Stimulated activated naive B cell treated with anti-CD40 and anti-IgM and Interleukin-4, amounts not matched to agents 10 μg/mL and 1 μg/mL and 100 μg/mL, for 72 hours (primary cell): ENCODE measurements around the gene GKAP1.
"Not testable (repeated sequence)": the region's sequence is repeated elsewhere in the genome, so short reads cannot be mapped to it uniquely, and the experiment has no call there.

ENCODE experiments used
- ATAC-seq, 2 donors: fragments of 150-1000 bp; cut with Tn5 transposase; replicated peaks; 2 replicates each; pipeline ENCODE4 v1.10.0; 2021; ENCODE audit warnings: moderate library complexity in 1 of 2
- DNase-seq: peaks from one replicate; pipeline ENCODE4 v3.0.0; 2021
- H3K27ac Mint-ChIP-seq: one replicate; pipeline ENCODE4 v1.8.0; 2022; ENCODE audit warnings: mild to moderate bottlenecking, mixed read lengths
- H3K27me3 Mint-ChIP-seq, 2 donors: one replicate each; pipeline ENCODE4 v1.8.0; 2022; ENCODE audit warnings: mixed read lengths in 2 of 2
- H3K36me3 Mint-ChIP-seq, 2 donors: one replicate each; pipeline ENCODE4 v1.8.0; 2022; ENCODE audit warnings: mixed read lengths in 2 of 2, mild to moderate bottlenecking in 1 of 2
- H3K4me1 Mint-ChIP-seq, 2 donors: one replicate each; pipeline ENCODE4 v1.8.0; 2022; ENCODE audit warnings: mixed read lengths in 2 of 2, mild to moderate bottlenecking in 1 of 2
- H3K4me3 Mint-ChIP-seq, 2 donors: one replicate each; pipeline ENCODE4 v1.8.0; 2022; ENCODE audit warnings: mild to moderate bottlenecking in 2 of 2, mixed read lengths in 2 of 2, moderate library complexity in 1 of 2
- H3K9me3 Mint-ChIP-seq, 2 donors: one replicate each; pipeline ENCODE4 v1.8.0; 2022; ENCODE audit warnings: mixed read lengths in 2 of 2, mild to moderate bottlenecking in 1 of 2

GKAP1 gene

DNA sequence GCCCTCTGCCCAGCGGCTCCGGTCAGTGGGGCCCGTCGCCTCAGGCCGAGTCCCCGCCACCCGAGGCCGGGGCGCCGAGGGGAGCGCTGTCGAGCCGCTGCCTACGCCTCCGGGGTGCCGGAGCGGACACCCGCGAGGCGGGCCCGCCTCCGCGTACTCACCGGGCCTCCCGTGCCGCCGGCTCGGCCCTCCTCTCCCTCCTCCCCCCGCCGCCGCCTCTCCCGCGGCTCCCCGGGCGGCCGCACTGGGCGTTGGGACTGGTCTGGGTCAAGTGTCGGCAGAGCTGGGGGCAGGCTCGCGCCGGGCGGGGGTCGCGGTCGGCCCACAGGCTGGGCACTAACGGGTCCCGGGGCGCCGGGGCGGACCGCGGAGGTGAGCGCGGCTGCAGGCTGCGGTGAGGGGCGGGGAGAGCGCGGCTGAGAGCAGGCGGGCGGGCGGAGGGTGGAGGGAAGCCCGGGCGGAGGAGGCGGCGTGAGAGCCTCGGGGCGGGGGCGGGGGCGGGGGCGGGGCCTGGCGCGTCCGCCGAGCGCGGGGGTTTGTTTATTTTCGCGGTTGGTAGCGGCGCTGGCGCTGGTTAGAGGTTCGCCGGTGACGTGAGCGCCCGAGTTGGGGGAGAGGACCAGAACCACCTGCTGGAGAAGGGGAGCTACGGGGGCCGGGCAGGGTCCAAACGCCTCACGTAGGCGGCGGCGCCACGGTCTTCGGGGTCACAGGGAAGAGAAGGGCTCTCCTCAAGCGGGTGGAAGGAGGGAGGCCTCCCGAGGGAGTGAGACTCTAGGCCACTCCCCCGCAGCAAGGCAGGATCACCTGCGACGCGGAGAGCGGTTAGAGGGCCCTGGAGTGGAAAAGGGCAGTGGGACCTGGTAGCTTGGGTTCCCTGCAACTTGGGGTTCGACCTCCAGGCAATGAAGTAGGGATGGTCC, at the start of gene GKAP1:
Gene GKAP1 (minus strand): TSS at position 414 of the 923 bp plus-strand sequence. CDS start 11,252 bp downstream, outside the sequence.
- Mint-ChIP-seq H3K4me1 (peaks cover 6 to 14% of the 10 kb centered on the region in 2 donors), H3K27ac (peak within 1 kb of the TSS; percentile 93), H3K4me3 (peak within 1 kb of the TSS; percentile 84 to 86)
- not testable (repeated sequence) for H3K36me3 Mint-ChIP-seq, H3K9me3 Mint-ChIP-seq, H3K27me3 Mint-ChIP-seq
- peak; percentile 82 to 87 for ATAC-seq
- DNase-seq, result peak; percentile 70

DNA sequence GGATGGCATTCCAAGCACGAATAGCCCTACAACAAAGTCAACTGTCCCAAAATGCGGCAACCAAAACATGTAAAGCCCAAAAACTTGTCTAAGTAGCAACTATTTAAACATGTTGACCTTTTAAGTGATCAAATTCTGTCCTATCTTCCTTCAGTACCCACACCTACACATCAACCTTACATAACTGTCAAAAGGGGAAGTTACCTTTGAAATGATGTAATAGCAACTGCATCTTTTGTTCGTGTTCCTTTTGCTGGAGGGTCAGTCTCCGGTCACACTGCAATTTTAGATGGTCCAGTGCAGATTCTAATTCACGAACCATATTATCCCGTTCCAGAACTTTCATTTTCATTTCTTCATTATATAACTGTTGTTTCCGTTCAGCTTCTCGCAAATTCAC, 32.3 kb upstream of the GKAP1 start:
- not testable (repeated sequence) for H3K4me1 Mint-ChIP-seq, DNase-seq, H3K27me3 Mint-ChIP-seq, H3K27ac Mint-ChIP-seq, H3K4me3 Mint-ChIP-seq, H3K9me3 Mint-ChIP-seq
- peaks cover 3 to 16% of the 10 kb centered on the region in 2 donors for H3K36me3 Mint-ChIP-seq
- ATAC-seq, result peak; percentile 59 to 63

DNA sequence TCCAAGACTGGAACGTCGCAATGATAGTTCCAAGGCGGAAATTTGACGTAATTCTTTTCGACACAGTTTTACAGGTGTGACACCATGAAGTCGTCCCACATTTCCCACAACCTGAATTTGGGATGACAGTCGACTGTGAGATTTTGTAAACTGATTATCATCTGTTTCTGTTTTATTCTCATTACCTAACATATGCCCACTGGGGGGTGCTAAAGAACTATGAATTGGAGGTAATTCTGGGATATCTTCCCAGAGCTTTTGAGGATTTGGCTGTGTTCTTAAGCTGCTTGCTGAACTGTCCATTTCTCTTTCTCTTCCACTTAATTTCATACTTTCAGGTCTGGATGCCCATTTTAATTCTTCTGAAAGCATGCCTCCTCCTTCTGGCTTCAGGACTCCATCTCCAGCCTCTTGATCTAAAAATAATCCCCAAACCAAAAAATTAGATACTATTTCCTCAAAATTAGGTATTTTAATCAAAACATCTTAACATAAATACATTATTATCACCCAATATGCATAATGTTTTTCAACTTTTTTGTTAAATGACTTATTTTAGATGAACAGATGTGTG, 19.6 kb upstream of the GKAP1 start:
- DNase-seq, H3K27me3 Mint-ChIP-seq, H3K36me3 Mint-ChIP-seq, H3K4me1 Mint-ChIP-seq, ATAC-seq, H3K4me3 Mint-ChIP-seq, H3K27ac Mint-ChIP-seq, H3K9me3 Mint-ChIP-seq: not testable (repeated sequence)

DNA sequence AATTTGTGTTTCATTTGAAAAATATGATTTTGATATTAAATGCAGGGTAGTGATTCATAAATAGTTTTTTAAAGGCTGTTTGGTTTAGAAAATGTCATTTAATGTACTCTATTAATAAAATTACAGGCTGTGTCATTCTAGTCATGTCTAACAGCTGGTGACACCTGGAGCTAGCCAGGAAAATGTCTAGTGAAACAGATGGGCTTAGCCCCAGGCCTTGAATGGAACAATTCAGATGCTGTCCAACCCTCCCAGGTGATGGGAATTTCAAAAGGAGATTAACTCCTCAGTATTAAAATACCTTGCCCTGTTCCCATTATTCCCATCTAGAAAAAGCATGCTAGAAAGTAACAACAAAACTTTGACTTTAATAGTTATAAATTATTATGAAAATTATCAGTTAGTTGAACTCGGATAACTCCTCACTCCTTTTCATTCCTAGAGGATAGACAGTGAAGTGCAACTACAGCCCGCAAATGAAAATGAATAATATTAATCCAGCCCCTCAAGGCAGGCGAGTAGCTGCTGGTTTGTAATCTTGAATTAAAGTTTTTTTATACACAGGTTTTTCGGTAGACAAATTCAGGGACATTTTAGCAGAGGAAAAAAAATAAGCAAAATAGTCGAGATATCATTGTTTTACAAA, 13.0 kb upstream of the GKAP1 start:
- not testable (repeated sequence) for DNase-seq, H3K9me3 Mint-ChIP-seq, H3K4me1 Mint-ChIP-seq

DNA sequence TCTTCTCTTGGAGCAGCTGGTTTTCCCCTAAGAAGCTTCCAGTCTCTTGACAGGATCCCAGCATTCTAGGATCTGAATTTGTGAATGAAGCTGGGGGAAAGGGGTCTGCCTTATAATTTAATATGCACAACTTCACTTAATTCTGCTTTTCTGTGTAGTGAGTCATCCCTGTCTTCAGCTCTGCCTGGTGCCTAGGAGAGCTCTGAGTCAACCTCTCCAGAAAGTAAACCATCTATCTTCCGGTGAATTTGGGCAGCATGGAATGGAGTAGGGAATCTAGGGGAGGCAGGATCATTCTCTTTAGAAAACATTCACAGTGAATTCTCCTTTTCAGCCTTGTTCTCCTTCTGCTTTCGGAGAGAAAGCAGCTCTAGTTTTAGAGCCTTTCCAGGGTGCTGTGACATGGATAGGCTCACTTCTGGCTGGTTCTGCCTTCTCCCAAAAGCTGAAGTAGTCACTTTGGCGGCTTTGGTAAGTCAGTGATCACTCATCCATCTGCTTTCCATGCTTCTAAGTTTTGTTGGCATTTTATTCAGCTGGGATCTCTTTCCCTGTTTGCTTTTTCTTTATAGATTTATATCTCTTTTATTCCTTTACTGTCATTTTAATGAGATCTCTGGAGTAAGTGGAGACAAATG, 7.5 kb upstream of the GKAP1 start:
- not testable (repeated sequence) for H3K4me3 Mint-ChIP-seq, H3K27ac Mint-ChIP-seq, DNase-seq, H3K27me3 Mint-ChIP-seq, H3K4me1 Mint-ChIP-seq, ATAC-seq, H3K9me3 Mint-ChIP-seq, H3K36me3 Mint-ChIP-seq

More for the DNA sequence above, 13.0 kb upstream of the GKAP1 start:
- not testable (repeated sequence) for H3K36me3 Mint-ChIP-seq, H3K4me3 Mint-ChIP-seq, ATAC-seq, H3K27ac Mint-ChIP-seq, H3K27me3 Mint-ChIP-seq

DNA sequence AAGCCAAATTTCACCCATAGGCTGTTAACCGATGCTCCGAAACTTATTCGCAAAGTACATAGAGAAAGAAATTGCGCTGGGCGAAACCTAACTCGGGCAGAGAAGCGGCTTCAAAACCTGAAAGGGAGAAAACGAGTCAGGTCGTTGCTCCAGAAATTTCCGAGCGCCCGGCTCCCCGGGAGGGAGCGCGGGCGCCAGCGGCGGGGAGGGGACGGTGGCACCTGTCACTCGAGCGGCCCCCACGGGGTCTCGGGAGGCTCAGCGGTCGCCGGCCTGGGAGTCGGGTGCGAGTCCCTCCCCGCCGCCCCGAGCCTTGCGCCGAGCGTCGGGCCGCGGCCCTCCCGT, 586 bp downstream of the GKAP1 start:
- ATAC-seq (peak in 1 of 2 donors; percentile 2), DNase-seq (peak; percentile 2)
- H3K27me3 Mint-ChIP-seq, H3K9me3 Mint-ChIP-seq, H3K27ac Mint-ChIP-seq, H3K36me3 Mint-ChIP-seq: not testable (repeated sequence)
- H3K4me3 Mint-ChIP-seq, result peak overlapping the region; percentile 83 to 84
- H3K4me1 Mint-ChIP-seq, result peaks cover 6 to 14% of the 10 kb centered on the region in 2 donors

DNA sequence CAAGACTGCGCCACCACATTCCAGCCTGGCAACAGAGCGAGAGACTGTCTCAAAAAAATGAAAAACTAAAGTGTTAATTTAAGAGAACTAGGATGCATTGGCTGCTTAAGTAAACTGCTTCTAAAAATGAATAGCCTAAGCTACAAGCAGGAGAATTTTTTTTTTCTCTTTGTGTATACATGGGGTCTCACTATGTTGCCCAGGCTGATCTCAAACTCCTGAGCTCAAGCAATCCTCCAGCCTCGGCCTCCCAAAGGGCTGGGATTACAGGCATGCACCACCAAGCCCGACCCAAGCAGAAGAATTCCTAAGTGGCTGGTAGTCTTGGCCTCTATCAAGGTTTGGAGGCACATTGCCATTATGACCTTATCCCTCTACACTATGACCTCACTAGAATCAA, 2.4 kb downstream of the GKAP1 start:
- H3K27me3 Mint-ChIP-seq, H3K9me3 Mint-ChIP-seq, ATAC-seq, H3K27ac Mint-ChIP-seq, H3K4me3 Mint-ChIP-seq, DNase-seq, H3K36me3 Mint-ChIP-seq: not testable (repeated sequence)
- H3K4me1 Mint-ChIP-seq, result peaks cover 6 to 14% of the 10 kb centered on the region in 2 donors

DNA sequence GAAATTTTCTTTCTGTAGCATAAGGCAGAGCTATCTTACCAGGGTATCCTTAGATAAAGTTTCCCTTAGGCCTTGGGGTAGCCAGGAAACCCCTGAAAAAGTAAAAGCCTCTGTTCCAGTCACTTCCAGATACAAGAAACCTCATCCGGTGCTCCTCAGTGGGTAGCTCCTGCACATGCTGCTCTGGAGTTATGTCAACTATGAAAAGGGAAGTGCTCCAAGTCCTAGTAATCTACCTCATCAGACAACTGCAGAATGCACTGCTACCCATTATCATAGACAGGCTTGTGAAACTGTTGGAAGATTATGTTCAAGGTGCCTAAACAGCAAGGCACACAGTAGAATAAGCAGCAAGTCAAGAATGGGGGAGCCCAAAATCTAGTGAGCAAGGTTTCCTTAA, 8.4 kb downstream of the GKAP1 start:
- H3K36me3 Mint-ChIP-seq, H3K9me3 Mint-ChIP-seq, H3K4me1 Mint-ChIP-seq, H3K27ac Mint-ChIP-seq, H3K27me3 Mint-ChIP-seq, DNase-seq, H3K4me3 Mint-ChIP-seq: not testable (repeated sequence)
- peak; percentile 12 to 55 for ATAC-seq

DNA sequence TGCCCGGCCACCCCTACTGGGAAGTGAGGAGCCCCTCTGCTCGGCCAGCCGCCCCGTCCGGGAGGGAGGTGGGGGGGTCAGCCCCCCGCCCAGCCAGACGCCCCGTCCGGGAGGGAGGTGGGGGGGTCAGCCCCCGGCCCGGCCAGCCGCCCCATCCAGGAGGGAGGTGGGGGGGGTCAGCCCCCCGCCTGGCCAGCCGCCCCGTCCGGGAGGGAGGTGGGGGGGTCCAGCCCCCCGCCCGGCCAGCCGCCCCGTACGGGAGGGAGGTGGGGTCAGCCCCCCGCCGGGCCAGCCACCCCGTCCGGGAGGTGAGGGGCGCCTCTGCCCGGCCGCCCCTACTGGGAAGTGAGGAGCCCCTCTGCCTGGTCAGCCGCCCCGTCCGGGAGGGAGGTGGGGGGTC, 13.1 kb downstream of the GKAP1 start:
- not testable (repeated sequence) for H3K4me1 Mint-ChIP-seq, H3K27me3 Mint-ChIP-seq, H3K9me3 Mint-ChIP-seq, H3K27ac Mint-ChIP-seq, H3K36me3 Mint-ChIP-seq, DNase-seq, ATAC-seq, H3K4me3 Mint-ChIP-seq

DNA sequence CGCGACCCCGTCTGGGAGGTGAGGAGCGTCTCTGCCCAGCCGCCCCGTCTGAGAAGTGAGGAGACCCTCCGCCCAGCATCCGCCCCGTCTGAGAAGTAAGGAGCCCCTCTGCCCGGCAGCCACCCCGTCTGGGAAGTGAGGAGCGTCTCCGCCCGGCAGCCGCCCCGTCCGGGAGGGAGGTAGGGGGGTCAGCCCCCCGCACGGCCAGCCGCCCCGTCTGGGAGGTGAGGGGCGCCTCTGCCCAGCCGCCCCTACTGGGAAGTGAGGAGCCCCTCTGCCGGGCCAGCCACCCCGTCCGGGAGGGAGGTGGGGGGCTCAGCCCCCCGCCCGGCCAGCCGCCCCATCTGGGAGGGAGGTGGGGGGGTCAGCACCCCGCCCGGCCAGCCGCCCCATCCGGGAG, 13.6 kb downstream of the GKAP1 start:
- not testable (repeated sequence) for ATAC-seq, H3K9me3 Mint-ChIP-seq, H3K27ac Mint-ChIP-seq, H3K27me3 Mint-ChIP-seq, H3K4me3 Mint-ChIP-seq, DNase-seq, H3K4me1 Mint-ChIP-seq
- H3K36me3 Mint-ChIP-seq, result peaks cover 2 to 11% of the 10 kb centered on the region in 2 donors

DNA sequence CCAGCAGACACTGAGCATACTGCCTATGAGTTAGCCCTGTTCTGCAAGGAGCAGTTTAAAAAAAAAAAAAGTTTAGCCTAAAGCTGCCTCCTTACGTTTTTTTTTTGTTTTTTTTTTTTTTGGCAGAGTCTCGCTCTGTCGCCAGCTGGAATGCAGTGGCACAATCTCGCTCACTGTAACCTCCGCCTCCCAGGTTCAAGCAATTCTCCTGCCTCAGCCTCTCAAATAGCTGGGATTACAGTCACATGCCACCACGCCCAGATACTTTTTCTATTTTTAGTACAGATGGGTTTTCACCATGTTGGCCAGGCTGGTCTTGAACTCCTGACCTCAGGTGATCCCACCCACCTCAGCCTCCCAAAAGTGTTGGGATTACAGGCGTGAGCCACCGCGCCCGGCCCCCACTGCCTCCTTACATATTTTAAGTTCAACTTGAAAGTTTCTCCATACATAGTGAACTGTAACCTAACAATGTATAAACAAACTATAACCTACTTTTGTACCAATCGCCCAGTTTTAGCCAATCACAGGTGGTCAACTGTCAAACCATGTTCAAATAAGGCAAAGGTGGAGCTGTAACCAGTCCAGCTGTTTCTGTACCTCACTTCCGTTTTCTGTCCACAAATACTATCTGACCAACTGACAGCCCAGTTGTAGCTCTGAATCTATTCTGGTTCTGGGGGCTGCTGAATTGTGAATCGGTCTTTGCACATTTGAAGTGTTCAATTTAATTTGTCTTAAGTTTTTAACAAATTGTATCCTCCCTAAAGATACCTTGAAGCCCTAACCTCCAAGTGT, 17.1 kb downstream of the GKAP1 start:
- ATAC-seq (no peak), DNase-seq (no peak)
- H3K36me3 Mint-ChIP-seq, result peaks cover 7 to 17% of the 10 kb centered on the region in 2 donors
- H3K4me3 Mint-ChIP-seq, result no peak overlapping the region
- no peak overlapping the region for H3K27ac Mint-ChIP-seq
- H3K4me1 Mint-ChIP-seq, result no peaks in the 10 kb centered on the region
- H3K27me3 Mint-ChIP-seq, result no peaks in the 10 kb centered on the region
- H3K9me3 Mint-ChIP-seq, result no peaks in the 10 kb centered on the region

DNA sequence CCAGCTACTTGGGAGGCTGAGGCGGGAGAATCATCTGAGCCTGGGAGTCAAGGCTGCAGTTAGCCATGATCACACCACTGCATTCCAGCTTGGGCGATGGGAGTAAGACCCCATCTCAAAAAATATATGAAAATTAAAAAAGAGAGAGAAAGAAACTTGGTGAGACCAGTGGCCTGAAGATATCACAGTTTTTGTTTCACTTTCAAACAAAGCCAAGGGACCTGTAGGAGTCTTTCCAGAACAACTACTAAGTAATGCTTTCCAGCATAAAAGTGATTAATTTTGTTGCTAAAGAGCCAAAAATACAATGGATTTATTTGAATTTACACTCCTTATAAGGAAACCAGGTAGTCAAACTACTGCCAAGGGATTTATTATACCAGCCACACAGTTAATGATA, 23.5 kb downstream of the GKAP1 start:
- ATAC-seq (no peak), DNase-seq (no peak)
- Mint-ChIP-seq H3K9me3 (no peaks in the 10 kb centered on the region), H3K4me3 (no peak overlapping the region), H3K4me1 (no peaks in the 10 kb centered on the region), H3K36me3 (peaks cover 7 to 11% of the 10 kb centered on the region in 2 donors), H3K27me3 (no peaks in the 10 kb centered on the region), H3K27ac (no peak overlapping the region)

DNA sequence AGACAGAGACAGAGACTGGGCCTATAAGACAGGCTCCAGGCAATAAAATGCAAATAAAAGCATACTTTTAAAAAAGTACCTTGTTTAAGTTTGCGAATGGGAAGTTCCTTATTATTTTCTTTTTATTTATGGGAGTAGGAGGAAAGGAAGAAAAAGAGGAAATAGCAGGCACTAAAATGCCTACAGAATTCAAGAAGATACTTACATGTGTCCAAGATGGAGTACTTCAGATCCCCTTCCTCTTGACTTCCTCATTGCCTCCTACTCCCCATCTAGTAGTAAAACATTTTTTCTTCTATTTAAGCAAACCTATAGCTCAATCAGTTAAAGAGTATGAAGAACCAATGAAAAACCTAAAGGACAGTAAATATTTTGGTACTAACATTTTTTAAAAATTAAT, 24.8 kb downstream of the GKAP1 start:
- Mint-ChIP-seq H3K4me3 (no peak overlapping the region), H3K27me3 (no peaks in the 10 kb centered on the region), H3K27ac (no peak overlapping the region), H3K36me3 (peaks cover 0 to 8% of the 10 kb centered on the region in 2 donors), H3K4me1 (no peaks in the 10 kb centered on the region), H3K9me3 (no peaks in the 10 kb centered on the region)
- DNase-seq (no peak), ATAC-seq (no peak)

DNA sequence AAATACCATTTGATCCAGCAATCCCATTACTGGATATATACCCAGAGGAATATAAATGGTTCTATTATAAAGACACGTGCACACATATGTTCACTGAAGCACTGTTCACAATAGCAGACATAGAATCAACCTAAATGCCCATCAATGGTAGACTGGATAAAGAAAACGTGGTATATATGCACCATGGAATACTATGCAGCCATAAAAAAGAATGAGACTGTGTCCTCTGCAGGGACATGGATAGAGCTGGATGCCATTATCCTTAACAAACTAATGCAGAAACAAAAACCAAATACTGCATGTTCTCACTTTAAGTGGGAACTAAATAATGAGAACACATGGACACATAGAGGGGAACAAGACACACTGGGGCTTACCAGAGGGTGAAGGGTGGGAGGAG, 39.4 kb downstream of the GKAP1 start:
- H3K27ac Mint-ChIP-seq, result no peak overlapping the region
- no peak for DNase-seq
- H3K9me3 Mint-ChIP-seq, result peaks cover 0 to 4% of the 10 kb centered on the region in 2 donors
- no peaks in the 10 kb centered on the region for H3K4me1 Mint-ChIP-seq
- no peak for ATAC-seq
- H3K27me3 Mint-ChIP-seq, result no peaks in the 10 kb centered on the region
- H3K4me3 Mint-ChIP-seq, result no peak overlapping the region
- H3K36me3 Mint-ChIP-seq, result peaks cover 2 to 6% of the 10 kb centered on the region in 2 donors
